HEK293 (cell line): ENCODE results near the gene RAET1L.

Experiments used
- GFI1B ChIP-seq: fragments of 450-650 bp; formaldehyde crosslinking; IDR thresholded peaks from 2 replicates; pipeline ENCODE4 v1.5.1; 2016; ENCODE audit warnings: missing biosample characterization, missing genetic modification characterization
- GLIS1 ChIP-seq: fragments of 450-650 bp; formaldehyde crosslinking; IDR thresholded peaks from 2 replicates; pipeline ENCODE4 v1.5.1; 2016; ENCODE audit warnings: missing biosample characterization, missing genetic modification characterization
- GLIS2 ChIP-seq: fragments of 450-650 bp; formaldehyde crosslinking; IDR thresholded peaks from 2 replicates; pipeline ENCODE4 v1.5.1; 2016; ENCODE audit warnings: missing biosample characterization, missing genetic modification characterization
- IKZF3 ChIP-seq: fragments of 450-650 bp; IDR thresholded peaks from 2 replicates; pipeline ENCODE4 v1.5.0; 2018; ENCODE audit warnings: missing biosample characterization, mild to moderate bottlenecking, missing genetic modification characterization, moderate library complexity
- KLF10 ChIP-seq: fragments of 450-650 bp; IDR thresholded peaks from 2 replicates; pipeline ENCODE4 v1.5.1; 2018; ENCODE audit warnings: missing biosample characterization, mild to moderate bottlenecking, missing genetic modification characterization
- SALL2 ChIP-seq: fragments of 450-650 bp; formaldehyde crosslinking; IDR thresholded peaks from 2 replicates; pipeline ENCODE4 v1.5.0; 2017; ENCODE audit warnings: missing biosample characterization, mild to moderate bottlenecking, missing genetic modification characterization, borderline replicate concordance
- SP2 ChIP-seq: fragments of 450-650 bp; formaldehyde crosslinking; IDR thresholded peaks from 2 replicates; pipeline ENCODE4 v1.5.1; 2016; ENCODE audit warnings: missing biosample characterization, missing genetic modification characterization
- YY2 ChIP-seq: fragments of 450-650 bp; formaldehyde crosslinking; IDR thresholded peaks from 2 replicates; pipeline ENCODE4 v1.5.1; 2016; ENCODE audit warnings: missing biosample characterization, missing genetic modification characterization
- ZBTB1 ChIP-seq: fragments of 450-650 bp; formaldehyde crosslinking; IDR thresholded peaks from 2 replicates; pipeline ENCODE4 v1.5.1; 2016; ENCODE audit warnings: missing biosample characterization, missing genetic modification characterization
- ZEB2 ChIP-seq: fragments of 450-650 bp; formaldehyde crosslinking; IDR thresholded peaks from 2 replicates; pipeline ENCODE4 v1.5.1; 2016; ENCODE audit warnings: missing biosample characterization, missing genetic modification characterization
- ZFP37 ChIP-seq: fragments of 450-650 bp; formaldehyde crosslinking; IDR thresholded peaks from 2 replicates; pipeline ENCODE4 v1.5.1; 2016; ENCODE audit warnings: missing biosample characterization, missing genetic modification characterization
- ZFP69B ChIP-seq: fragments of 450-650 bp; formaldehyde crosslinking; IDR thresholded peaks from 2 replicates; pipeline ENCODE4 v1.5.1; 2016; ENCODE audit warnings: missing biosample characterization, missing genetic modification characterization
- ZIC2 ChIP-seq: fragments of 450-650 bp; formaldehyde crosslinking; IDR thresholded peaks from 2 replicates; pipeline ENCODE4 v1.5.1; 2016; ENCODE audit warnings: missing biosample characterization, missing genetic modification characterization
- ZNF169 ChIP-seq: fragments of 450-650 bp; formaldehyde crosslinking; IDR thresholded peaks from 2 replicates; pipeline ENCODE4 v1.5.1; 2016; ENCODE audit warnings: missing biosample characterization, missing genetic modification characterization
- ZNF175 ChIP-seq: fragments of 450-650 bp; formaldehyde crosslinking; IDR thresholded peaks from 2 replicates; pipeline ENCODE4 v1.5.1; 2016; ENCODE audit warnings: missing biosample characterization, missing genetic modification characterization
- ZNF2 ChIP-seq: fragments of 450-650 bp; formaldehyde crosslinking; IDR thresholded peaks from 2 replicates; pipeline ENCODE4 v1.5.1; 2016; ENCODE audit warnings: missing biosample characterization, missing genetic modification characterization
- ZNF266 ChIP-seq: fragments of 450-650 bp; formaldehyde crosslinking; IDR thresholded peaks from 2 replicates; pipeline ENCODE4 v1.5.1; 2016; ENCODE audit warnings: missing biosample characterization, missing genetic modification characterization, low read depth
- ZNF341 ChIP-seq: fragments of 450-650 bp; formaldehyde crosslinking; IDR thresholded peaks from 2 replicates; pipeline ENCODE4; 2016; ENCODE audit warnings: low read depth, missing biosample characterization, missing genetic modification characterization
- ZNF366 ChIP-seq: fragments of 450-650 bp; formaldehyde crosslinking; conservative IDR thresholded peaks from 2 replicates; pipeline ENCODE4 v1.5.1; 2016; ENCODE audit warnings: missing biosample characterization, missing genetic modification characterization
- ZNF37A ChIP-seq: fragments of 450-650 bp; IDR thresholded peaks from 2 replicates; pipeline ENCODE4 v1.5.1; 2018; ENCODE audit warnings: missing biosample characterization, missing genetic modification characterization
- ZNF404 ChIP-seq: fragments of 450-650 bp; formaldehyde crosslinking; IDR thresholded peaks from 2 replicates; pipeline ENCODE4 v1.5.1; 2017; ENCODE audit warnings: missing biosample characterization, missing genetic modification characterization
- ZNF416 ChIP-seq: fragments of 450-650 bp; formaldehyde crosslinking; IDR thresholded peaks from 2 replicates; pipeline ENCODE4 v1.5.1; 2016; ENCODE audit warnings: missing biosample characterization, missing genetic modification characterization
- ZNF544 ChIP-seq: fragments of 450-650 bp; formaldehyde crosslinking; IDR thresholded peaks from 2 replicates; pipeline ENCODE4 v1.5.0; 2017; ENCODE audit warnings: missing biosample characterization, missing genetic modification characterization
- ZNF555 ChIP-seq: fragments of 450-650 bp; formaldehyde crosslinking; conservative IDR thresholded peaks from 2 replicates; pipeline ENCODE4 v1.5.1; 2017; ENCODE audit warnings: missing biosample characterization, mild to moderate bottlenecking, missing genetic modification characterization, inconsistent platforms
- ZNF560 ChIP-seq: fragments of 450-650 bp; formaldehyde crosslinking; IDR thresholded peaks from 2 replicates; pipeline ENCODE4 v1.5.1; 2017; ENCODE audit warnings: missing biosample characterization, missing genetic modification characterization, borderline replicate concordance
- ZNF626 ChIP-seq: fragments of 450-650 bp; sonication (Bioruptor Pico); formaldehyde crosslinking; IDR thresholded peaks from 2 replicates; pipeline ENCODE4 v1.5.1; 2018; ENCODE audit warnings: missing biosample characterization, missing genetic modification characterization, inconsistent platforms
- ZNF660 ChIP-seq: fragments of 450-650 bp; IDR thresholded peaks from 2 replicates; pipeline ENCODE4 v1.5.1; 2018; ENCODE audit warnings: missing biosample characterization, mild to moderate bottlenecking, missing genetic modification characterization
- ZNF664 ChIP-seq: fragments of 450-650 bp; formaldehyde crosslinking; IDR thresholded peaks from 2 replicates; pipeline ENCODE4 v1.5.1; 2016; ENCODE audit warnings: missing biosample characterization, missing genetic modification characterization
- ZNF747 ChIP-seq: fragments of 450-650 bp; formaldehyde crosslinking; IDR thresholded peaks from 2 replicates; pipeline ENCODE4 v1.5.1; 2016; ENCODE audit warnings: missing biosample characterization, missing genetic modification characterization
- ZNF76 ChIP-seq: fragments of 450-650 bp; formaldehyde crosslinking; IDR thresholded peaks from 2 replicates; pipeline ENCODE4; 2016; ENCODE audit warnings: low read depth, missing biosample characterization, missing genetic modification characterization, borderline replicate concordance
- ZNF768 ChIP-seq: fragments of 450-650 bp; formaldehyde crosslinking; IDR thresholded peaks from 2 replicates; pipeline ENCODE4 v1.5.1; 2018; ENCODE audit warnings: missing biosample characterization, mild to moderate bottlenecking, missing genetic modification characterization
- ZNF776 ChIP-seq: fragments of 450-650 bp; formaldehyde crosslinking; IDR thresholded peaks from 2 replicates; pipeline ENCODE4 v1.5.0; 2017; ENCODE audit warnings: missing biosample characterization, missing genetic modification characterization, borderline replicate concordance
- ZSCAN30 ChIP-seq: fragments of 450-650 bp; IDR thresholded peaks from 2 replicates; pipeline ENCODE4 v1.5.1; 2018; ENCODE audit warnings: missing biosample characterization, mild to moderate bottlenecking, missing genetic modification characterization, moderate library complexity
- TF ChIP-seq, protein P1 (sequence below): fragments of 450-650 bp; formaldehyde crosslinking; IDR thresholded peaks from 2 replicates; pipeline ENCODE4 v1.5.1; 2017; ENCODE audit warnings: missing biosample characterization, missing genetic modification characterization
- TF ChIP-seq, protein P2 (sequence below): fragments of 450-650 bp; formaldehyde crosslinking; IDR thresholded peaks from 2 replicates; pipeline ENCODE4; 2016; ENCODE audit warnings: missing biosample characterization, missing genetic modification characterization
- TF ChIP-seq, protein P3 (sequence below): fragments of 450-650 bp; formaldehyde crosslinking; IDR thresholded peaks from 2 replicates; pipeline ENCODE4 v1.5.1; 2016; ENCODE audit warnings: missing biosample characterization, missing genetic modification characterization
- TF ChIP-seq, protein P4 (sequence below): fragments of 450-650 bp; formaldehyde crosslinking; IDR thresholded peaks from 2 replicates; pipeline ENCODE4 v1.5.1; 2016; ENCODE audit warnings: missing biosample characterization, missing genetic modification characterization

The RAET1L gene

DNA sequence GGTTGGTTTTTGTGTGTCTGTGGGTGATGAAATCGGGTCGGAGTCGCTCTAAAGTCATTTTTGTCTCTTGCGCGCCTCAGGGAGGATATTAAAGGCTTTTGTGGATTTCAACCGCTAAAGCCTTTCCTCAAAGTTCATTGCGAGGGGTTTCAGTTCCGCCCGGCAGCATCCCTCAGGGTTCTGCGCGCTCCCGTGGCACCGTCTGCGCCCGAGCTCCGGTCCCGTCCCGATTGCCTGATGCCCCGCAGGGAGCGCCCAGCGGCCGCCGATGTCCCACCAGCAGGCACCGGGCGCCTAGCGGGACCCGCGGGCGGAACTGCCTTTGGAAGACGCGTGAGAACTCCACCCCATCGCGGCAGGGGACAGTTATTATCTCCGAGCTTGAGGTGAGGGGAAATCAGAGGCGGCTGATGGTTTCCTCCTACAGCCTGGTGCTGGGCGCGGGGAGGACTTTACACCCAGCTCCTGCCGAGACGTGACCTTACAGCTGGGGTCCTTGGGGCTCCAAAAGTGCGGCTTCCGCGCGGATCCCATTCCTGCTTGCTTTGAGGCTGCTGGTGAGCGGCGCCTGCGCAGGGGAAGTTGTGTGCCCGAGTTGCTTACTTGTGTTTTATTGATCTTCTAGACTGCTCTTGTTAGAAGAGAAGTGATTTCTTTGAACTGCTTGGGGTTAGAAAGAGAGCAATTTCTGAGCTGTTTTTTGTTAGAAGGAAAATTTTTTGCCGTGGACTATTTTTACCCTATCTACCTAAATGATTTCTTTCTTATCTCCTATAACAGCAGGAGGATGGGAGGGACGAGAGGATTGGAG is 34.5 kb downstream of the RAET1L start (continued):
- TF ChIP-seq SALL2 (tag by site-specific recombination), result no peak
- TF ChIP-seq ZNF747 (tag by site-specific recombination), result no peak
- no peak for TF ChIP-seq ZNF169 (tag by site-specific recombination)
- no peak for TF ChIP-seq ZNF266 (tag by site-specific recombination)
- peak; percentile 35; the same call in 1 of the 2 replicates for TF ChIP-seq SP2 (tag by site-specific recombination)
- peak; percentile 60; the same call in 1 of the 2 replicates for TF ChIP-seq ZFP37
- TF ChIP-seq ZEB2 (tag by site-specific recombination), result peak; percentile 78
- TF ChIP-seq, protein P1, sequence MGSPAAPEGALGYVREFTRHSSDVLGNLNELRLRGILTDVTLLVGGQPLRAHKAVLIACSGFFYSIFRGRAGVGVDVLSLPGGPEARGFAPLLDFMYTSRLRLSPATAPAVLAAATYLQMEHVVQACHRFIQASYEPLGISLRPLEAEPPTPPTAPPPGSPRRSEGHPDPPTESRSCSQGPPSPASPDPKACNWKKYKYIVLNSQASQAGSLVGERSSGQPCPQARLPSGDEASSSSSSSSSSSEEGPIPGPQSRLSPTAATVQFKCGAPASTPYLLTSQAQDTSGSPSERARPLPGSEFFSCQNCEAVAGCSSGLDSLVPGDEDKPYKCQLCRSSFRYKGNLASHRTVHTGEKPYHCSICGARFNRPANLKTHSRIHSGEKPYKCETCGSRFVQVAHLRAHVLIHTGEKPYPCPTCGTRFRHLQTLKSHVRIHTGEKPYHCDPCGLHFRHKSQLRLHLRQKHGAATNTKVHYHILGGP, result no peak
- TF ChIP-seq, protein P2, sequence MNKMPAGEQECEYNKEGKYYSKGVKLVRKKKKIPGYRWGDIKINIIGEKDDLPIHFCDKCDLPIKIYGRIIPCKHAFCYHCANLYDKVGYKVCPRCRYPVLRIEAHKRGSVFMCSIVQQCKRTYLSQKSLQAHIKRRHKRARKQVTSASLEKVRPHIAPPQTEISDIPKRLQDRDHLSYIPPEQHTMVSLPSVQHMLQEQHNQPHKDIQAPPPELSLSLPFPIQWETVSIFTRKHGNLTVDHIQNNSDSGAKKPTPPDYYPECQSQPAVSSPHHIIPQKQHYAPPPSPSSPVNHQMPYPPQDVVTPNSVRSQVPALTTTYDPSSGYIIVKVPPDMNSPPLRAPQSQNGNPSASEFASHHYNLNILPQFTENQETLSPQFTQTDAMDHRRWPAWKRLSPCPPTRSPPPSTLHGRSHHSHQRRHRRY, result no peak
- no peak for TF ChIP-seq YY2 (tag by site-specific recombination)
- TF ChIP-seq ZNF626 (tag by site-specific recombination), result no peak
- peak; percentile 81 for TF ChIP-seq GLIS2 (tag by site-specific recombination)
- TF ChIP-seq ZNF768 (tag by site-specific recombination), result no peak
- 0 out of 2 replicates have a peak, but pooled peaks have one; percentile 15 for TF ChIP-seq ZFP69B (tag by site-specific recombination)
- no peak for TF ChIP-seq ZNF175 (tag by site-specific recombination)
- TF ChIP-seq ZNF341 (tag by site-specific recombination), result peak; percentile 26
- TF ChIP-seq ZIC2 (tag by site-specific recombination), result peak; percentile 100
- no peak for TF ChIP-seq ZBTB1
- TF ChIP-seq ZNF366 (tag by site-specific recombination), result no peak
- peak; percentile 80 for TF ChIP-seq IKZF3 (tag by site-specific recombination)
- no peak for TF ChIP-seq KLF10 (tag by site-specific recombination)
- no peak for TF ChIP-seq ZNF37A (tag by site-specific recombination)
- no peak for TF ChIP-seq ZNF2
- TF ChIP-seq, protein P3, sequence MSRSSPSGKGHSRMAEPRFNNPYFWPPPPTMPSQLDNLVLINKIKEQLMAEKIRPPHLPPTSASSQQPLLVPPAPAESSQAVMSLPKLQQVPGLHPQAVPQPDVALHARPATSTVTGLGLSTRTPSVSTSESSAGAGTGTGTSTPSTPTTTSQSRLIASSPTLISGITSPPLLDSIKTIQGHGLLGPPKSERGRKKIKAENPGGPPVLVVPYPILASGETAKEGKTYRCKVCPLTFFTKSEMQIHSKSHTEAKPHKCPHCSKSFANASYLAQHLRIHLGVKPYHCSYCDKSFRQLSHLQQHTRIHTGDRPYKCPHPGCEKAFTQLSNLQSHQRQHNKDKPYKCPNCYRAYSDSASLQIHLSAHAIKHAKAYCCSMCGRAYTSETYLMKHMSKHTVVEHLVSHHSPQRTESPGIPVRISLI (tag by site-specific recombination), result no peak
- peak; percentile 86 for TF ChIP-seq ZSCAN30 (tag by site-specific recombination)
- TF ChIP-seq ZNF560 (tag by site-specific recombination), result no peak
- TF ChIP-seq ZNF404, result no peak
- TF ChIP-seq GFI1B (tag by site-specific recombination), result peak; percentile 38; the same call in 1 of the 2 replicates
- TF ChIP-seq, protein P4, sequence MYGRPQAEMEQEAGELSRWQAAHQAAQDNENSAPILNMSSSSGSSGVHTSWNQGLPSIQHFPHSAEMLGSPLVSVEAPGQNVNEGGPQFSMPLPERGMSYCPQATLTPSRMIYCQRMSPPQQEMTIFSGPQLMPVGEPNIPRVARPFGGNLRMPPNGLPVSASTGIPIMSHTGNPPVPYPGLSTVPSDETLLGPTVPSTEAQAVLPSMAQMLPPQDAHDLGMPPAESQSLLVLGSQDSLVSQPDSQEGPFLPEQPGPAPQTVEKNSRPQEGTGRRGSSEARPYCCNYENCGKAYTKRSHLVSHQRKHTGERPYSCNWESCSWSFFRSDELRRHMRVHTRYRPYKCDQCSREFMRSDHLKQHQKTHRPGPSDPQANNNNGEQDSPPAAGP (tag by site-specific recombination), result no peak
- TF ChIP-seq GLIS1 (tag by site-specific recombination), result peak; percentile 78
- no peak for TF ChIP-seq ZNF544 (tag by site-specific recombination)
- TF ChIP-seq ZNF555 (tag by site-specific recombination), result no peak
- TF ChIP-seq ZNF664 (tag by site-specific recombination), result no peak
- no peak for TF ChIP-seq ZNF776 (tag by site-specific recombination)
- no peak; the same call in 1 of the 2 replicates for TF ChIP-seq ZNF660 (tag by site-specific recombination)
- TF ChIP-seq ZNF416 (tag by site-specific recombination), result no peak
- TF ChIP-seq ZNF76 (tag by site-specific recombination), result no peak
